Esophagus squamous epithelium (tissue), 4 donors: ENCODE results near the gene ITGB3.

Experiments
- CTCF ChIP-seq, 6 experiments: fragments of 450-650 bp in 4 of 6; fragments of 200-600 bp in 2 of 6; sonication (generic) in 2 of 6; IDR thresholded peaks; one replicate each; pipeline ENCODE4 v1.5.1; 2016 to 2019; ENCODE audit warnings: antibody characterized with exemption in 6 of 6, mild to moderate bottlenecking in 4 of 6, moderate library complexity in 4 of 6
- POLR2A ChIP-seq, 4 donors: fragments of 450-650 bp; IDR thresholded peaks; one replicate each; pipeline ENCODE4 v1.6.1; 2017; ENCODE audit warnings: antibody characterized with exemption in 4 of 4, mild to moderate bottlenecking in 4 of 4, moderate library complexity in 3 of 4

GRCh38 chr17:47289302-47289701 lies 35.7 kb downstream of the ITGB3 start:
- no peak for TF ChIP-seq CTCF (IDR thresholded peaks at IDR 0.05)
- TF ChIP-seq POLR2A (IDR thresholded peaks at IDR 0.05), result no peak
